ENCODE measurements around the gene CMIP.

The CMIP gene

GRCh38 chr16:81514041-81514559 is 69.5 kb downstream of the CMIP start:
- no peak for TF ChIP-seq CTCF (IDR thresholded peaks at IDR 0.05; ENCODE audit: low read depth, low read length, missing control alignments)
- DNase-seq (ENCODE audit: low read depth), result no peak
- no peak overlapping the region for H3K4me3 ChIP-seq (ENCODE audit: low read depth, low read length)

GRCh38 chr16:81514568-81515258 is 70.1 kb downstream of the CMIP start:
- DNase-seq (ENCODE audit: low read depth), result no peak
- no peak for TF ChIP-seq CTCF (IDR thresholded peaks at IDR 0.05; ENCODE audit: low read depth, low read length, missing control alignments)
- no peak overlapping the region for H3K4me3 ChIP-seq (ENCODE audit: low read depth, low read length)

DNA sequence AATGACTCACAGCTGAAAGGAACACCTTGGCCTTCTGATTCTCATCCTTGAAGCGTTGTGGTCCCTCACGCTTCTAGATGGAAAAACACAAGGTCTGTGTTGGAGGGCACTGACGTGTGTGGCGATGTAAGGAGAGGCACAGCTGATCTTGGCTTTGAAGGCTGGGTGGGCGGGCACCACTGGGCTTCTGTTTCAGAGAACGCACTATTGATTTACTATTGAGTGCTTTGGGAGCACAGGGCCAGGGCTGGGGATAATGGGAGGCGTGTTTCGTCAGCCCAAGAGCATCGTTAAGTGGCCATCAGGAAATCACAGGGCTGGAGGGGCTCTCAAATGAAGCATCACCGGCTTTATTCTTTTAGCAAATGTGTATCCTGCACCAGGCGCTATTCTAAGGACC is 70.7 kb downstream of the CMIP start:
- TF ChIP-seq CTCF (IDR thresholded peaks at IDR 0.05; ENCODE audit: low read depth, low read length, missing control alignments), result no peak
- no peak for DNase-seq (ENCODE audit: low read depth)

GRCh38 chr16:81515721-81516120 is 71.1 kb downstream of the CMIP start:
- no peak for DNase-seq (ENCODE audit: low read depth)
- H3K4me3 ChIP-seq (ENCODE audit: low read depth, low read length), result no peak overlapping the region
- no peak for TF ChIP-seq CTCF (IDR thresholded peaks at IDR 0.05; ENCODE audit: low read depth, low read length, missing control alignments)

More for the DNA sequence above, 70.7 kb downstream of the CMIP start:
- no peak overlapping the region for H3K4me3 ChIP-seq (ENCODE audit: low read depth, low read length)

DNA sequence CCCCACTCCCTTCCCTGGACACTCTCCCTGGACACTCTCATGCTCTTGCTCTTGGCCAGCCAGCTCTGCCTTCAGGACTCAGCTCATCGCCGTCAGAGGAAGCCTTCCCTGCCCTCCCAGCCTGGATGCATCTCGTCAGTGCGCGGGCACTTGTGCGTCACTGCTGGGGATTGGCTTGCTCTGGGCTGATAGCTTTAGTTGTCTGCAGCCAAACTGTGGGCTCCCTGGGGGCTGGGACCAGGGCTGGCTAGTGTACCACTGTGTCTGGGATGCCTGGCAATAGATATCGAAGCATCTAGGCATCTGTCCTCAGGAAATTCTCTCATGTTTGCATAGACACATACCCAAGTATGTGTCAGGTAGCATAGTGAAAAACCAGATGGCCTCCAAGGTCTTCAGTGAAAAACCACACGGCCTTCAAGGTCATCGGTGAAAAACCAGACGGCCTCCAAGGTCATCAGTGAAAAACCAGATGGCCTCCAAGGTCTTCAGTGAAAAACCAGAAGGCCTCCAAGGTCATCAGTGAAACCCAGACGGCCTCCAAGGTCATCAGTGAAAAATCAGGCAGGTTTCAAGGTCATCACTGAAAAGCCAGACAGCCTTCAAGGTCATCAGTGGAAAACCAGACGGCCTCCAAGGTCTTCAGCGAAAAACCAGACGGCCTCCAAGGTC is 72.0 kb downstream of the CMIP start:
- DNase-seq (ENCODE audit: low read depth), result no peak
- H3K4me3 ChIP-seq (ENCODE audit: low read depth, low read length), result no peak overlapping the region
- no peak for TF ChIP-seq CTCF (IDR thresholded peaks at IDR 0.05; ENCODE audit: low read depth, low read length, missing control alignments)

- no peak for DNase-seq (ENCODE audit: low read depth)
- no peak overlapping the region for H3K4me3 ChIP-seq (ENCODE audit: low read depth, low read length)
- TF ChIP-seq CTCF (IDR thresholded peaks at IDR 0.05; ENCODE audit: low read depth, low read length, missing control alignments), result no peak
Measured at GRCh38 chr16:81517150-81517499, 72.5 kb downstream of the CMIP start.

Measured in GM12864 (cell line).